IMR-90 (cell line): ENCODE measurements around the gene AFM. TPM values are rescaled to one million over a fixed set of nuclear protein-coding genes. Genes with fewer than 3 reads are reported as not detected.

ENCODE experiments used
- ATAC-seq: fragments of 200-7000 bp; cut with Tn5 transposase; 2 replicates; pipeline ENCODE4 v1.9.1; 2020; ENCODE audit warnings: low read depth, mild to moderate bottlenecking, moderate library complexity
- BruUV-seq: library from RNA; stranded (reverse); fragments of 400-500 nt; replicated peaks from 2 replicates; lab custom pipeline; 2021; lab: Mats Ljungman, UMichigan
- CTCF ChIA-PET: fragments of 300-600 bp; formaldehyde crosslinking; extraction: SDS; loops from one replicate; lab custom pipeline; 2021; ENCODE audit warnings: antibody characterized with exemption; lab: Yijun Ruan, JAX
- POLR2A ChIA-PET: fragments of 300-600 bp; sonication (Branson Sonifier 250); formaldehyde crosslinking; loops from one replicate; lab custom pipeline; 2022; ENCODE audit warnings: antibody characterized with exemption; ENCODE audit not compliant: unreplicated experiment; lab: Charles Lee
- DNase-seq: peaks from one replicate; pipeline ENCODE4 v3.0.0; 2013
- H2AFZ ChIP-seq: replicated peaks from 2 replicates; pipeline ENCODE3; 2013; ENCODE audit warnings: low read length, mild to moderate bottlenecking; ENCODE audit not compliant: poor library complexity
- H2AK5ac ChIP-seq: 2 replicates; pipeline ENCODE4 v1.6.1; 2013; ENCODE audit warnings: low read depth, low read length, inconsistent platforms
- H2AK9ac ChIP-seq: replicated peaks from 2 replicates; pipeline ENCODE3; 2013; ENCODE audit warnings: mild to moderate bottlenecking, low read depth, low read length, moderate library complexity; ENCODE audit not compliant: poor library complexity
- H2BK120ac ChIP-seq: 2 replicates; pipeline ENCODE4 v1.6.1; 2013; ENCODE audit warnings: low read depth, low read length, inconsistent platforms
- H2BK15ac ChIP-seq: 3 replicates; pipeline ENCODE4 v1.6.1; 2013; ENCODE audit warnings: low read depth, low read length, inconsistent platforms
- H2BK20ac ChIP-seq: 2 replicates; pipeline ENCODE4 v1.6.1; 2013; ENCODE audit warnings: low read depth, mild to moderate bottlenecking, inconsistent platforms, low read length, moderate library complexity
- H2BK5ac ChIP-seq: 2 replicates; pipeline ENCODE4 v1.6.1; 2013; ENCODE audit warnings: mild to moderate bottlenecking, low read depth, low read length, inconsistent platforms; ENCODE audit not compliant: poor library complexity, severe bottlenecking
- H3K14ac ChIP-seq: replicated peaks from 2 replicates; pipeline ENCODE4 v1.6.1; 2013; ENCODE audit warnings: low read depth, low read length, inconsistent platforms
- H3K18ac ChIP-seq: 2 replicates; pipeline ENCODE4 v1.6.1; 2013; ENCODE audit warnings: low read depth, low read length, control low read depth
- H3K23ac ChIP-seq: 2 replicates; pipeline ENCODE4 v1.6.1; 2013; ENCODE audit warnings: low read depth, low read length, inconsistent platforms
- H3K27ac ChIP-seq: 2 replicates; pipeline ENCODE4 v1.5.1; 2013; ENCODE audit warnings: mild to moderate bottlenecking, control low read depth, low read length; ENCODE audit not compliant: insufficient read depth
- H3K27me3 ChIP-seq: 2 replicates; pipeline ENCODE4 v1.6.1; 2013; ENCODE audit warnings: low read length; ENCODE audit not compliant: control insufficient read depth, insufficient read depth
- H3K36me3 ChIP-seq: 2 replicates; pipeline ENCODE4 v1.6.1; 2013; ENCODE audit warnings: low read length, mixed read lengths; ENCODE audit not compliant: control insufficient read depth, insufficient read depth
- H3K4ac ChIP-seq: 2 replicates; pipeline ENCODE4 v1.6.1; 2013; ENCODE audit warnings: low read depth, low read length, inconsistent platforms
- H3K4me1 ChIP-seq: 2 replicates; pipeline ENCODE4 v1.6.1; 2013; ENCODE audit warnings: low read length, mixed read lengths; ENCODE audit not compliant: control insufficient read depth, insufficient read depth
- H3K4me2 ChIP-seq: 2 replicates; pipeline ENCODE4 v1.6.1; 2013; ENCODE audit warnings: low read depth, mild to moderate bottlenecking, control low read depth, low read length, moderate library complexity
- H3K4me3 ChIP-seq: 2 replicates; pipeline ENCODE4 v1.5.1; 2013; ENCODE audit warnings: low read depth, mild to moderate bottlenecking, control low read depth, low read length, moderate library complexity; ENCODE audit not compliant: insufficient read depth
- H3K56ac ChIP-seq: 2 replicates; pipeline ENCODE4 v1.6.1; 2013; ENCODE audit warnings: low read length, inconsistent platforms; ENCODE audit not compliant: insufficient read depth; ENCODE audit errors: extremely low read depth
- H3K79me1 ChIP-seq, 2 experiments: 2 replicates each; pipeline ENCODE4 v1.6.1; 2013; ENCODE audit warnings: low read length in 2 of 2, inconsistent platforms in 1 of 2, low read depth in 1 of 2
- H3K9ac ChIP-seq: 2 replicates; pipeline ENCODE4 v1.6.1; 2013; ENCODE audit warnings: low read depth, low read length, control low read depth
- H3K9me1 ChIP-seq: 2 replicates; pipeline ENCODE4 v1.6.1; 2013; ENCODE audit warnings: low read length, inconsistent platforms; ENCODE audit not compliant: insufficient read depth
- H3K9me3 ChIP-seq: 2 replicates; pipeline ENCODE4 v1.6.1; 2013; ENCODE audit warnings: low read length; ENCODE audit not compliant: control insufficient read depth, insufficient read depth
- H4K20me1 ChIP-seq: 2 replicates; pipeline ENCODE4 v1.6.1; 2013; ENCODE audit warnings: low read length, inconsistent platforms; ENCODE audit not compliant: insufficient read depth
- H4K5ac ChIP-seq: 2 replicates; pipeline ENCODE4 v1.6.1; 2013; ENCODE audit warnings: mild to moderate bottlenecking, low read depth, low read length, control low read depth
- H4K8ac ChIP-seq, 2 experiments: 2 replicates each; pipeline ENCODE4 v1.6.1; 2013; ENCODE audit warnings: low read depth in 2 of 2, low read length in 2 of 2, control low read depth in 1 of 2, inconsistent platforms in 1 of 2
- H4K91ac ChIP-seq: 2 replicates; pipeline ENCODE4 v1.6.1; 2013; ENCODE audit warnings: low read depth, low read length, inconsistent platforms; ENCODE audit not compliant: insufficient read depth
- BHLHE40 ChIP-seq: fragments of 150-350 bp; IDR thresholded peaks from 2 replicates; pipeline ENCODE4 v1.6.1; 2016; ENCODE audit warnings: mild to moderate bottlenecking, low read depth, low read length
- CEBPB ChIP-seq: IDR thresholded peaks from 2 replicates; pipeline ENCODE4 v1.6.1; 2012; ENCODE audit warnings: low read depth, low read length, improper control_type of control experiment
- CHD1 ChIP-seq: IDR thresholded peaks from 2 replicates; pipeline ENCODE4 v1.6.1; 2012; ENCODE audit warnings: low read depth, low read length, improper control_type of control experiment
- CTCF ChIP-seq: conservative IDR thresholded peaks from 2 replicates; pipeline ENCODE4 v1.5.1; 2012; ENCODE audit warnings: mild to moderate bottlenecking, low read depth, low read length, improper control_type of control experiment
- ELK1 ChIP-seq: fragments of 150-350 bp; IDR thresholded peaks from 2 replicates; pipeline ENCODE4 v1.6.1; 2016; ENCODE audit warnings: low read depth, mild to moderate bottlenecking, low read length, moderate library complexity, borderline replicate concordance
- FOS ChIP-seq: fragments of 150-350 bp; IDR thresholded peaks from 2 replicates; pipeline ENCODE4 v1.6.1; 2016; ENCODE audit warnings: low read depth, low read length
- MAFK ChIP-seq: IDR thresholded peaks from 2 replicates; pipeline ENCODE4 v1.6.1; 2012; ENCODE audit warnings: low read depth, low read length, improper control_type of control experiment
- MAZ ChIP-seq: IDR thresholded peaks from 2 replicates; pipeline ENCODE4 v1.6.1; 2012; ENCODE audit warnings: low read depth, mild to moderate bottlenecking, low read length, improper control_type of control experiment, moderate library complexity, borderline replicate concordance
- MXI1 ChIP-seq: IDR thresholded peaks from 2 replicates; pipeline ENCODE4 v1.6.1; 2012; ENCODE audit warnings: low read depth, mild to moderate bottlenecking, low read length, moderate library complexity, borderline replicate concordance
- NFE2L2 ChIP-seq: fragments of 150-350 bp; IDR thresholded peaks from 2 replicates; pipeline ENCODE4 v1.6.1; 2016; ENCODE audit warnings: low read depth, mild to moderate bottlenecking, low read length
- POLR2A ChIP-seq: IDR thresholded peaks from 2 replicates; pipeline ENCODE4 v1.6.1; 2012; ENCODE audit warnings: mild to moderate bottlenecking, low read depth, low read length
- RAD21 ChIP-seq: IDR thresholded peaks from 2 replicates; pipeline ENCODE4 v1.6.1; 2012; ENCODE audit warnings: low read length, improper control_type of control experiment
- RCOR1 ChIP-seq: IDR thresholded peaks from 2 replicates; pipeline ENCODE4 v1.6.1; 2012; ENCODE audit warnings: mild to moderate bottlenecking, low read length, improper control_type of control experiment; ENCODE audit not compliant: insufficient replicate concordance
- RFX5 ChIP-seq: IDR thresholded peaks from 2 replicates; pipeline ENCODE4 v1.8.0; 2012; ENCODE audit warnings: low read depth, mild to moderate bottlenecking, low read length, moderate library complexity
- SMC3 ChIP-seq: fragments of 150-350 bp; IDR thresholded peaks from 2 replicates; pipeline ENCODE4 v1.6.1; 2016; ENCODE audit warnings: low read depth, mild to moderate bottlenecking, antibody characterized with exemption, low read length, moderate library complexity
- WGBS, 2 experiments: methylation state at CpG; one replicate each; pipeline versions ENCODE4 v1.1.5 to v1.1.7; 2013; ENCODE audit warnings: missing lambda C conversion rate in 2 of 2; ENCODE audit not compliant: insufficient read length in 1 of 2; ENCODE audit errors: extremely low coverage in 2 of 2; 5-methylcytosine and 5-hydroxymethylcytosine counted together
- dilution Hi-C: fragments of 300-500 bp; cut with HindIII; formaldehyde crosslinking; loops from one replicate; pipeline ENCODE4 v1.14.3; 2018; ENCODE audit warnings: low sequenced_read_pairs; ENCODE audit not compliant: unreplicated experiment
- in situ Hi-C: fragments of 300-500 bp; cut with MboI; formaldehyde crosslinking; loops from 3 replicates; pipeline ENCODE4 v1.14.3; 2019; ENCODE audit warnings: low sequenced_read_pairs, inconsistent platforms, mixed read lengths
- intact Hi-C: fragments of 100-400 bp; cut with micrococcal nuclease; formaldehyde crosslinking; loops from 2 replicates; pipeline ENCODE4 v1.10.0; 2022
- polyA plus RNA-seq, 3 experiments: library from polyadenylated mRNA; depleted of rRNA; stranded (reverse); fragments of >200 nt; gene quantifications; 2 replicates each; pipeline ENCODE4 v1.2.3, GENCODE V29; 2012; ENCODE audit warnings: low replicate concordance in 1 of 3
- total RNA-seq: library from RNA; depleted of rRNA; stranded (reverse); fragments of >200 nt; gene quantifications from 2 replicates; pipeline ENCODE4 v1.2.3, GENCODE V29; 2012
- TF ChIP-seq, protein P1 (sequence below): fragments of 150-350 bp; IDR thresholded peaks from 2 replicates; pipeline ENCODE4 v1.6.1; 2017; ENCODE audit warnings: mild to moderate bottlenecking, antibody characterized with exemption, low read length, low read depth

Gene AFM
- total and polyA plus RNA-seq, 2 of the 4 experiments (the other 2 are of a cell fraction) = not detected

DNA sequence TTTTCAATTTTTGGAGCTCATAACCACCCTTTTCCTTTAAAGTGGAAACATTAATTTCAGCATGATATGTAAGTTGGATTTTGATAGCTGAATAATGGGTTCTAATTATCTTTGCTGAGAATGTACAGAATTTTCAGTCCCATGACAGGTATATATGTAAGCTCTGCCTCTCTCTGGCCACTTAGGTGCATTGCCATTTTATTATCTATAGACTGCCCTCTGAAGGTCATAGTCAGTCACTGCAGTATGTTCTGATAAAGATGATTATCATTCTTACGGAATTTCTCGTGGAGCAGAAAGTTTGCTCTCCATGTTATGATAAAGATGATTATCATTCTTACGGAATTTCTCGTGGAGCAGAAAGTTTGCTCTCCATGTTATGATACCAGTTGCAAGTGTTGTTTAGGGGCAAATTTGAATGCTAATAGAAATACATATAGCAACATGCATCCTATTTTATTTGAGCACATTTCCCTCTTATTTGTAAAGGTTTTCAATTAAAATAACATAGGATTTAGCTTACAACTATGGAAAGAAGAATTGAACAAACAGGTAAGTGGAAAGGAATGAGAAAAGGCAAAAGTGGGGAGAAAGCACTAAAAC lies 35.1 kb upstream of the AFM start:
- Histone ChIP-seq H3K9ac (no peak overlapping the region), H2BK20ac (no peak overlapping the region), H2BK120ac (no peak overlapping the region), H4K5ac (no peak overlapping the region), H3K4me2 (no peak overlapping the region), H2BK15ac (no peak overlapping the region), H3K9me3 (no peaks in the 10 kb centered on the region), H3K27me3 (peaks cover 2% of the 10 kb centered on the region; the same call in 1 of the 2 replicates), H3K14ac (no peak overlapping the region), H2AK9ac (no peak overlapping the region), H3K18ac (no peak overlapping the region), H2AK5ac (no peak overlapping the region), H2AFZ (no peak overlapping the region), H4K20me1 (no peaks in the 10 kb centered on the region), H3K27ac (no peak overlapping the region), H3K23ac (no peak overlapping the region), H3K4me1 (peaks cover 3% of the 10 kb centered on the region), H3K79me1 (no peaks in the 10 kb centered on the region), H4K8ac (no peak overlapping the region), H3K56ac (no peak overlapping the region), H4K91ac (no peak overlapping the region), H2BK5ac (no peak overlapping the region), H3K36me3 (no peaks in the 10 kb centered on the region), H3K4ac (no peak overlapping the region), H3K9me1 (no peaks in the 10 kb centered on the region), H3K4me3 (no peak overlapping the region)
- in situ Hi-C loops = no loop called here
- TF ChIP-seq CEBPB (no peak), RFX5 (no peak), RCOR1 (no peak), MXI1 (no peak), CTCF (peak; percentile 92), ELK1 (no peak), MAZ (no peak), CHD1 (no peak), POLR2A (no peak), BHLHE40 (no peak), FOS (no peak), RAD21 (peak; percentile 58), MAFK (no peak), SMC3 (peak; percentile 36; the same call in 1 of the 2 replicates), NFE2L2 (no peak)
- TF ChIP-seq, protein P1, sequence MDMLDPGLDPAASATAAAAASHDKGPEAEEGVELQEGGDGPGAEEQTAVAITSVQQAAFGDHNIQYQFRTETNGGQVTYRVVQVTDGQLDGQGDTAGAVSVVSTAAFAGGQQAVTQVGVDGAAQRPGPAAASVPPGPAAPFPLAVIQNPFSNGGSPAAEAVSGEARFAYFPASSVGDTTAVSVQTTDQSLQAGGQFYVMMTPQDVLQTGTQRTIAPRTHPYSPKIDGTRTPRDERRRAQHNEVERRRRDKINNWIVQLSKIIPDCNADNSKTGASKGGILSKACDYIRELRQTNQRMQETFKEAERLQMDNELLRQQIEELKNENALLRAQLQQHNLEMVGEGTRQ = no peak
- POLR2A ChIA-PET = no interaction called here
- peak; percentile 84 for ATAC-seq
- dilution Hi-C loops = no loop called here
- BruUV-seq = no TSS peak
- peak; percentile 63 for DNase-seq
- WGBS, 2 experiments = no CpG with 5 or more reads among the region's 4 CpGs
- CTCF ChIA-PET = interaction anchor here (0.6 to 1.9 kb wide), 17 partner anchors 8 to 385 kb away, joined by 3 to 6 read pairs (median 5); partner anchors contain the start of gene AFP
- intact Hi-C loops = loop anchor here (2.0 to 10.0 kb wide), 3 partner anchors 136 to 208 kb away; partner anchors contain the start of gene ANKRD17
